ENCODE results near the gene JAML.

Gene JAML

GRCh38 chr11:118171269-118172062 is 53.3 kb downstream of the JAML start:
- H3K36me3 ChIP-seq (ENCODE audit: control insufficient read depth in 5 of 5, insufficient read depth in 5 of 5, low read length in 5 of 5): no peaks in the 10 kb centered on the region
- H3K4me3 ChIP-seq (ENCODE audit: low read depth in 1 of 5, low read length in 5 of 5): no peak overlapping the region
- H3K27me3 ChIP-seq (ENCODE audit: control insufficient read depth in 5 of 5, insufficient read depth in 4 of 5, low read length in 5 of 5): peaks cover 0 to 23% (median 17%) of the 10 kb centered on the region in 5 donors
- peaks cover 0 to 16% (median 7%) of the 10 kb centered on the region in 5 donors for H3K4me1 ChIP-seq (ENCODE audit: control insufficient read depth in 5 of 5, insufficient read depth in 5 of 5, low read length in 5 of 5)
- H3K9ac ChIP-seq (ENCODE audit: low read length in 5 of 5): no peak overlapping the region
- H3K27ac ChIP-seq (ENCODE audit: low read depth, low read length): no peak overlapping the region
- H3K9me3 ChIP-seq (ENCODE audit: control insufficient read depth in 5 of 5, low read length in 5 of 5): no peaks in the 10 kb centered on the region

DNA sequence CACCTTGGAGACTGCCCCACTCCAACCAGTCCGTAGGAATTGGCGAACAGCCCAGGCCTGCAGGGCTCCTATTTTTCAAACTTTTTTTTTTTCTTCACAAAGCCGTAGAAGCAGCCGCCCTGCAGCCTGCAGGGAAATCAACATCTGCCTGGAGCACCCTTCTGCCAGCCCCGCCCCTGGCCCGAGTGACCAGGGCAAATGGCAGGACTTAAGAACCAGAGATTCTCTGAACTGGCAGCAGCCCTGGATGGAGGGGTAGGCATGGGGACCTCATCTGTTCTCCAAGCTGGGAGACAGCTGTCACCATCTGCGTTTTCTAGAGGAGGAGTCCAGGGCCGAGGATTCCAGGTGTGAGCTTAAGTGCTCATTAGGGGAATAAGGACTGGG is 53.9 kb downstream of the JAML start:
- no peak overlapping the region for H3K27ac ChIP-seq (ENCODE audit: low read depth, low read length)
- peaks cover 0 to 16% (median 7%) of the 10 kb centered on the region in 5 donors for H3K4me1 ChIP-seq (ENCODE audit: control insufficient read depth in 5 of 5, insufficient read depth in 5 of 5, low read length in 5 of 5)
- no peak overlapping the region for H3K9ac ChIP-seq (ENCODE audit: low read length in 5 of 5)
- H3K4me3 ChIP-seq (ENCODE audit: low read depth in 1 of 5, low read length in 5 of 5): no peak overlapping the region
- H3K9me3 ChIP-seq (ENCODE audit: control insufficient read depth in 5 of 5, low read length in 5 of 5): no peaks in the 10 kb centered on the region
- H3K36me3 ChIP-seq (ENCODE audit: control insufficient read depth in 5 of 5, insufficient read depth in 5 of 5, low read length in 5 of 5): no peaks in the 10 kb centered on the region
- peaks cover 3 to 22% (median 16%) of the 10 kb centered on the region in 5 donors for H3K27me3 ChIP-seq (ENCODE audit: control insufficient read depth in 5 of 5, insufficient read depth in 4 of 5, low read length in 5 of 5)

DNA sequence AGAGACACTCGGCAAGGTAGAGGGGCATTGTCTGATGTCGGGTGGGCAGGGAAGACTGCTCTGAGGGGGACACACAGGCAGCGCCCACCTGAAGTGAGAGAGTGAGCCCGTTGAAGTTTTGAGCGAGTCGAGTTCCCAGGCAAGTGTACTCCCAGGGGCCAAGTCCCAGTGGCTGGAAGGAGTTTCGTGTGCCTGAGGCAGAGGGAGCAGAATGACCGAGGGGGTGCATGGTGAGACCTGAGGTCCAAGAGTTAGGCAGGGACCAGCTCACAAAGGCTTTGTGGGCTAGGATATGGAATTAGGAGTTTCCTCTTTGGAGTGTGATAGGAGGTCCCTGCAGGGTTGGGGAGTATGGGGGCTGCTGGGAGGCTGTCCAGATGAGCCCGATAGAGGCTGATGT is 54.6 kb downstream of the JAML start:
- H3K9ac ChIP-seq (ENCODE audit: low read length in 5 of 5): no peak overlapping the region
- H3K4me1 ChIP-seq (ENCODE audit: control insufficient read depth in 5 of 5, insufficient read depth in 5 of 5, low read length in 5 of 5): peaks cover 0 to 12% (median 6%) of the 10 kb centered on the region in 5 donors
- H3K9me3 ChIP-seq (ENCODE audit: control insufficient read depth in 5 of 5, low read length in 5 of 5): no peaks in the 10 kb centered on the region
- peaks cover 2 to 17% (median 13%) of the 10 kb centered on the region in 5 donors for H3K27me3 ChIP-seq (ENCODE audit: control insufficient read depth in 5 of 5, insufficient read depth in 4 of 5, low read length in 5 of 5)
- H3K36me3 ChIP-seq (ENCODE audit: control insufficient read depth in 5 of 5, insufficient read depth in 5 of 5, low read length in 5 of 5): no peaks in the 10 kb centered on the region
- no peak overlapping the region for H3K4me3 ChIP-seq (ENCODE audit: low read depth in 1 of 5, low read length in 5 of 5)
- no peak overlapping the region for H3K27ac ChIP-seq (ENCODE audit: low read depth, low read length)

DNA sequence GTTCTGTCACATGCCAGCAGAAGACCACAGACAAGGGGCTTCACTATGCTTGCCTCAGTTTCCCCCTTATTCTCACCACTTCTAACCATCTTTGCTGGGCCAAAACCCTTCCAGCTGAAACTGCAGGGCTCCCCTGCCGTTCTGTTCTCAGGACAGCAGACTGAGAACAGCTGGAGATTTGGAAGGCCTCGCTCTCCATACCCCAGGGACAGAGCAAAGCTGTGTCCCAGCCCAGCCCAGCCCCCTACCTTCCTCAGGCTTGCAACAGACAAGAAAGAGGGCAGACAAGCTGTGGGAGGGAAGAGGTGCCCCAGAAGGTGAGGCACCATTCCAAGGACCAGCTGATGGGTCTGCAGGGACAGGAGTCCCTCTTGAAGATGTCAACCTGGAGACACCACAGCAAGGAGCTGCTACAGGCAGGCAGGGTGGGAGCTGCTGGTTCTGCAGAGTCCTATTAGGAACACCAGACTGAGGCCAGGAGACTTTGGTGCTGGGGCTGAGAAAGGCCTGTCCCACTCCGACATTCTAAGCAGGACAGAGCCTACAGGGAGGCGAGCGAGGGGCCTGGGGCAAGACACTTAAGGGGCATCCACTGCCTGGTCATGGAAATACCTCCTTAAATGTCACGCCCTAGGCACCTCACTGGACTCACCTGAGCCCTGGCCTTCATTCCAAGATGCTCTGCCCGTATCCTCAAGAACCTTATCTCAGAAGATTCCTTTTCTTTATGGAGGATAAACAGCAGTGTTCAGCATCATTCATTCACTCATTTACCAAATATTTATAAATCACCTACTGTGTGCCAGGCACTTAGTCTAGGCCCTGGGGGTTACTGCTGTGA is 55.3 kb downstream of the JAML start:
- Histone ChIP-seq H3K27ac (ENCODE audit: low read depth, low read length) (no peak overlapping the region), H3K4me3 (ENCODE audit: low read depth in 1 of 5, low read length in 5 of 5) (no peak overlapping the region), H3K4me1 (ENCODE audit: control insufficient read depth in 5 of 5, insufficient read depth in 5 of 5, low read length in 5 of 5) (peaks cover 0 to 10% (median 6%) of the 10 kb centered on the region in 5 donors), H3K27me3 (ENCODE audit: control insufficient read depth in 5 of 5, insufficient read depth in 4 of 5, low read length in 5 of 5) (peaks cover 0 to 17% (median 13%) of the 10 kb centered on the region in 5 donors), H3K36me3 (ENCODE audit: control insufficient read depth in 5 of 5, insufficient read depth in 5 of 5, low read length in 5 of 5) (no peaks in the 10 kb centered on the region), H3K9ac (ENCODE audit: low read length in 5 of 5) (no peak overlapping the region), H3K9me3 (ENCODE audit: control insufficient read depth in 5 of 5, low read length in 5 of 5) (no peaks in the 10 kb centered on the region)

GRCh38 chr11:118168751-118169150 is 56.1 kb downstream of the JAML start:
- H3K4me3 ChIP-seq (ENCODE audit: low read depth in 1 of 5, low read length in 5 of 5): no peak overlapping the region
- H3K4me1 ChIP-seq (ENCODE audit: control insufficient read depth in 5 of 5, insufficient read depth in 5 of 5, low read length in 5 of 5): peaks cover 0 to 10% (median 6%) of the 10 kb centered on the region in 5 donors
- H3K27ac ChIP-seq (ENCODE audit: low read depth, low read length): no peak overlapping the region
- H3K9me3 ChIP-seq (ENCODE audit: control insufficient read depth in 5 of 5, low read length in 5 of 5): no peaks in the 10 kb centered on the region
- H3K27me3 ChIP-seq (ENCODE audit: control insufficient read depth in 5 of 5, insufficient read depth in 4 of 5, low read length in 5 of 5): peaks cover 0 to 13% (median 12%) of the 10 kb centered on the region in 5 donors
- no peaks in the 10 kb centered on the region for H3K36me3 ChIP-seq (ENCODE audit: control insufficient read depth in 5 of 5, insufficient read depth in 5 of 5, low read length in 5 of 5)
- no peak overlapping the region for H3K9ac ChIP-seq (ENCODE audit: low read length in 5 of 5)

- Histone ChIP-seq H3K9ac (ENCODE audit: low read length in 5 of 5) (no peak overlapping the region), H3K4me1 (ENCODE audit: control insufficient read depth in 5 of 5, insufficient read depth in 5 of 5, low read length in 5 of 5) (peaks cover 0 to 10% (median 6%) of the 10 kb centered on the region in 5 donors), H3K27me3 (ENCODE audit: control insufficient read depth in 5 of 5, insufficient read depth in 4 of 5, low read length in 5 of 5) (peaks cover 0 to 13% (median 12%) of the 10 kb centered on the region in 5 donors), H3K36me3 (ENCODE audit: control insufficient read depth in 5 of 5, insufficient read depth in 5 of 5, low read length in 5 of 5) (no peaks in the 10 kb centered on the region), H3K27ac (ENCODE audit: low read depth, low read length) (no peak overlapping the region), H3K9me3 (ENCODE audit: control insufficient read depth in 5 of 5, low read length in 5 of 5) (no peaks in the 10 kb centered on the region), H3K4me3 (ENCODE audit: low read depth in 1 of 5, low read length in 5 of 5) (no peak overlapping the region)
These were observed 56.5 kb downstream of the JAML start for GRCh38 chr11:118168316-118168715.

DNA sequence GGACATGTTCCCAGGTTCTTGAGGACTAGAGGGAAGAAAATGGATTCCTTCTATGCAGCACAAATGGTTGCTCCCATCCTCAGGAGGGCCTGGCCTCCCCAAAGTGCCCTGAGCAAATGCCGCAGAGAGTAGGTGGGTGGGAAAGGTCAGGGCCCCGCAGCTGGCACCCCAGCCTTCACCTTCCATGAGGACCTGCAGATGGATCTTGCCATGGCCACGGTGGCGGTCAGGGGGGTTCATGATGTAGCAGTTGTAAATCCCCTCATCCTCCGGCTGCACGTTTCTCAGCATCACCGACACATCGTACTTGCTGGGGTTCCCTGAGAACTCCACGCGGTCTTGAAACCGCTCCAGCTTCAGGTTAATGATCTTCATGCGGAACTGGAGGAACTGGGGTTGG is 56.9 kb downstream of the JAML start:
- H3K36me3 ChIP-seq (ENCODE audit: control insufficient read depth in 5 of 5, insufficient read depth in 5 of 5, low read length in 5 of 5): no peaks in the 10 kb centered on the region
- H3K9ac ChIP-seq (ENCODE audit: low read length in 5 of 5): no peak overlapping the region
- no peak overlapping the region for H3K27ac ChIP-seq (ENCODE audit: low read depth, low read length)
- peaks cover 0 to 15% (median 12%) of the 10 kb centered on the region in 5 donors for H3K27me3 ChIP-seq (ENCODE audit: control insufficient read depth in 5 of 5, insufficient read depth in 4 of 5, low read length in 5 of 5)
- H3K4me3 ChIP-seq (ENCODE audit: low read depth in 1 of 5, low read length in 5 of 5): no peak overlapping the region
- no peaks in the 10 kb centered on the region for H3K9me3 ChIP-seq (ENCODE audit: control insufficient read depth in 5 of 5, low read length in 5 of 5)
- H3K4me1 ChIP-seq (ENCODE audit: control insufficient read depth in 5 of 5, insufficient read depth in 5 of 5, low read length in 5 of 5): peaks cover 0 to 10% (median 6%) of the 10 kb centered on the region in 5 donors

DNA sequence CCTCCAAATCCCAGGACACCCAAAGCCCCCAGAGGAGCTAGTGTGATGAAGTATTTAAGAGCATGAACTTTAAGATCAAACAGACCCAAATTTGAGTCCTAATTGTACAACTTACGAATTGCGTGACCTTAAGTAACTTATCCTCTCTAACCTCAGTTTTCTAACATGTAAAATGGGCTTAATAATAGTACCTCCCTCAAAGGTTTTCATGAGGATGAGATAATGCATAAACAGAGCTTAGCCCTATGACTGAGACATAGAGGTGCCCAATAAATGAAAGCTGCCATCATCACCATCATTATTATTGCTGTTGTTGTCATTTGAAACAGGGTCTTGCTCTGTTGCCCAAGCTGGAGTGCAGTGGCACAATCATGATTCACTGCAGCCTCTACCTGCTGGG is 57.6 kb downstream of the JAML start:
- Histone ChIP-seq H3K27me3 (ENCODE audit: control insufficient read depth in 5 of 5, insufficient read depth in 4 of 5, low read length in 5 of 5) (peaks cover 0 to 18% (median 12%) of the 10 kb centered on the region in 5 donors), H3K9ac (ENCODE audit: low read length in 5 of 5) (no peak overlapping the region), H3K4me3 (ENCODE audit: low read depth in 1 of 5, low read length in 5 of 5) (no peak overlapping the region), H3K27ac (ENCODE audit: low read depth, low read length) (no peak overlapping the region), H3K36me3 (ENCODE audit: control insufficient read depth in 5 of 5, insufficient read depth in 5 of 5, low read length in 5 of 5) (no peaks in the 10 kb centered on the region), H3K9me3 (ENCODE audit: control insufficient read depth in 5 of 5, low read length in 5 of 5) (no peaks in the 10 kb centered on the region), H3K4me1 (ENCODE audit: control insufficient read depth in 5 of 5, insufficient read depth in 5 of 5, low read length in 5 of 5) (peaks cover 0 to 10% (median 6%) of the 10 kb centered on the region in 5 donors)

- peaks cover 0 to 18% (median 12%) of the 10 kb centered on the region in 5 donors for H3K27me3 ChIP-seq (ENCODE audit: control insufficient read depth in 5 of 5, insufficient read depth in 4 of 5, low read length in 5 of 5)
- H3K9me3 ChIP-seq (ENCODE audit: control insufficient read depth in 5 of 5, low read length in 5 of 5): no peaks in the 10 kb centered on the region
- no peak overlapping the region for H3K27ac ChIP-seq (ENCODE audit: low read depth, low read length)
- no peaks in the 10 kb centered on the region for H3K36me3 ChIP-seq (ENCODE audit: control insufficient read depth in 5 of 5, insufficient read depth in 5 of 5, low read length in 5 of 5)
- peaks cover 0 to 10% (median 4%) of the 10 kb centered on the region in 5 donors for H3K4me1 ChIP-seq (ENCODE audit: control insufficient read depth in 5 of 5, insufficient read depth in 5 of 5, low read length in 5 of 5)
- H3K9ac ChIP-seq (ENCODE audit: low read length in 5 of 5): no peak overlapping the region
- no peak overlapping the region for H3K4me3 ChIP-seq (ENCODE audit: low read depth in 1 of 5, low read length in 5 of 5)
These were observed 58.2 kb downstream of the JAML start for GRCh38 chr11:118166641-118167040.

DNA sequence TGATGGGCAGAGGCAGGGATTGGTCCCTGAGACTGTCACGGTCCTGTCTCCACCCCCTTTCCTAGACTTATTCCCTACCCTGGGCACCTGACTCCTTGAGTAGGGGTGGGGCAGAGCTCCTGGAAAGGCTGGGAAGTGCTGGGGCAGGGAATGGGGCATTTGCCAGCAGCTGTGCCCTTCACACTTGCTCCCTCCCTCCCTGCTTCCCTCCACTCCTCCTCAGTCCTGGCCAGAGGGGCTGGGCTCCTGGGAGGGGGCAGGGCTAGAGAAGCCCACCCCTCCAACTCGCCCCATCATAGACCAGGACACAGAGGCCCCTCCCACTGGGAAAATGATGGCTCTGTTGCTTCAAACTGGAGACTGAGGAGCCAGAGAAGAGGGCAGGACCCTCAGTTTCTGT is 59.9 kb downstream of the JAML start:
- H3K27me3 ChIP-seq (ENCODE audit: control insufficient read depth in 5 of 5, insufficient read depth in 4 of 5, low read length in 5 of 5): peaks cover 0 to 20% (median 11%) of the 10 kb centered on the region in 5 donors
- H3K36me3 ChIP-seq (ENCODE audit: control insufficient read depth in 5 of 5, insufficient read depth in 5 of 5, low read length in 5 of 5): no peaks in the 10 kb centered on the region
- H3K4me1 ChIP-seq (ENCODE audit: control insufficient read depth in 5 of 5, insufficient read depth in 5 of 5, low read length in 5 of 5): peaks cover 0 to 4% (median 0%) of the 10 kb centered on the region in 5 donors
- H3K4me3 ChIP-seq (ENCODE audit: low read depth in 1 of 5, low read length in 5 of 5): no peak overlapping the region
- no peak overlapping the region for H3K27ac ChIP-seq (ENCODE audit: low read depth, low read length)
- H3K9ac ChIP-seq (ENCODE audit: low read length in 5 of 5): no peak overlapping the region
- no peaks in the 10 kb centered on the region for H3K9me3 ChIP-seq (ENCODE audit: control insufficient read depth in 5 of 5, low read length in 5 of 5)
